HepG2 (cell line): ENCODE data around the gene CITED4. TPM values are rescaled to one million over a fixed set of nuclear protein-coding genes. Genes with fewer than 3 reads are reported as not detected.

Experiments used
- CREB1 ChIP-seq, 2 experiments: fragments of 450-650 bp in 1 of 2; IDR thresholded peaks; 2 replicates each; pipeline ENCODE4 v1.6.1; 2016 to 2017; ENCODE audit warnings: control low read depth in 1 of 2, mild to moderate bottlenecking in 1 of 2, missing compliant biosample characterization in 1 of 2, missing genetic modification characterization in 1 of 2
- GLI4 ChIP-seq: sonication (generic); formaldehyde crosslinking; IDR thresholded peaks from 2 replicates; pipeline ENCODE4 v1.5.1; 2020; ENCODE audit warnings: missing genetic modification reagents, mild to moderate bottlenecking, moderate library complexity, borderline replicate concordance
- HMG20A ChIP-seq: IDR thresholded peaks from 2 replicates; pipeline ENCODE4 v1.6.1; 2016; ENCODE audit warnings: borderline replicate concordance
- KDM5A ChIP-seq: fragments of 200-600 bp; sonication (generic); IDR thresholded peaks from 2 replicates; pipeline ENCODE4 v1.7.0; 2018; ENCODE audit warnings: antibody characterized with exemption, mild to moderate bottlenecking, low read length, borderline replicate concordance
- KLF12 ChIP-seq: sonication (generic); formaldehyde crosslinking; IDR thresholded peaks from 2 replicates; pipeline ENCODE4 v1.4.0; 2020; ENCODE audit warnings: missing genetic modification reagents, borderline replicate concordance
- KLF9 ChIP-seq: IDR thresholded peaks from 2 replicates; pipeline ENCODE4 v1.6.1; 2016; ENCODE audit warnings: low read depth
- MEF2D ChIP-seq: sonication (generic); formaldehyde crosslinking; IDR thresholded peaks from 2 replicates; pipeline ENCODE4 v1.5.1; 2020; ENCODE audit warnings: mild to moderate bottlenecking, missing genetic modification reagents
- MYC ChIP-seq: sonication (generic); formaldehyde crosslinking; IDR thresholded peaks from 2 replicates; pipeline ENCODE4 v1.9.0; 2021; ENCODE audit warnings: missing genetic modification reagents, borderline replicate concordance
- PHF8 ChIP-seq: sonication (generic); formaldehyde crosslinking; IDR thresholded peaks from 2 replicates; pipeline ENCODE4 v1.5.0; 2020; ENCODE audit warnings: missing genetic modification reagents
- RBAK ChIP-seq: sonication (generic); formaldehyde crosslinking; IDR thresholded peaks from 2 replicates; pipeline ENCODE4 v1.5.1; 2020; ENCODE audit warnings: mild to moderate bottlenecking, missing genetic modification reagents
- SP1 ChIP-seq, 2 experiments: fragments of 450-650 bp in 1 of 2; sonication (generic) in 1 of 2; formaldehyde crosslinking in 1 of 2; IDR thresholded peaks; 2 replicates each; pipeline versions ENCODE4 v1.4.0 to v1.6.1; 2016 to 2020; ENCODE audit warnings: missing genetic modification reagents in 1 of 2
- XBP1 ChIP-seq: sonication (generic); formaldehyde crosslinking; IDR thresholded peaks from 2 replicates; pipeline ENCODE4 v1.5.0; 2020; ENCODE audit warnings: missing genetic modification reagents
- YEATS4 ChIP-seq: sonication (generic); formaldehyde crosslinking; IDR thresholded peaks from 2 replicates; pipeline ENCODE4 v1.4.0; 2020; ENCODE audit warnings: missing genetic modification reagents, borderline replicate concordance
- ZBTB21 ChIP-seq: sonication (generic); formaldehyde crosslinking; IDR thresholded peaks from 2 replicates; pipeline ENCODE4 v1.4.0; 2020; ENCODE audit warnings: missing genetic modification reagents
- ZNF12 ChIP-seq: sonication (generic); formaldehyde crosslinking; IDR thresholded peaks from 2 replicates; pipeline ENCODE4 v1.5.0; 2020; ENCODE audit warnings: missing genetic modification reagents
- ZNF343 ChIP-seq: sonication (generic); formaldehyde crosslinking; IDR thresholded peaks from 2 replicates; pipeline ENCODE4 v1.4.0; 2020; ENCODE audit warnings: mild to moderate bottlenecking, missing genetic modification reagents
- ZNF460 ChIP-seq: sonication (generic); formaldehyde crosslinking; IDR thresholded peaks from 2 replicates; pipeline ENCODE4 v1.5.1; 2020; ENCODE audit warnings: missing genetic modification reagents, mild to moderate bottlenecking, borderline replicate concordance
- ZNF543 ChIP-seq: sonication (generic); formaldehyde crosslinking; IDR thresholded peaks from 2 replicates; pipeline ENCODE4 v1.4.0; 2020; ENCODE audit warnings: mild to moderate bottlenecking, missing genetic modification reagents
- ZNF616 ChIP-seq: sonication (generic); formaldehyde crosslinking; IDR thresholded peaks from 2 replicates; pipeline ENCODE4 v1.5.0; 2020; ENCODE audit warnings: low read depth, mild to moderate bottlenecking, missing genetic modification reagents
- ZNF678 ChIP-seq: sonication (generic); formaldehyde crosslinking; IDR thresholded peaks from 2 replicates; pipeline ENCODE4 v1.4.0; 2020; ENCODE audit warnings: mild to moderate bottlenecking, missing genetic modification reagents
- ZNF749 ChIP-seq: sonication (generic); formaldehyde crosslinking; IDR thresholded peaks from 2 replicates; pipeline ENCODE4 v1.8.0; 2022; ENCODE audit warnings: mild to moderate bottlenecking, missing genetic modification reagents, moderate library complexity, borderline replicate concordance
- polyA plus RNA-seq, 8 experiments: library from polyadenylated mRNA; depleted of rRNA in 3 of 8; stranded (reverse) in 7 of 8; unstranded in 1 of 8; fragments of >200 nt; fragmentation: Illumina TruSeq in 4 of 8; extraction: Trizol in 4 of 8; gene quantifications; 2 replicates each; pipeline versions ENCODE4 v1.2.1 to v1.2.3, GENCODE V29; 2011 to 2016; ENCODE audit warnings: low read depth in 4 of 8, missing spikeins in 1 of 8, mixed read lengths in 1 of 8; ENCODE audit not compliant: insufficient read depth in 1 of 8
- total RNA-seq, 5 experiments: library from RNA; depleted of rRNA; stranded (reverse); fragments of >200 nt; fragmentation: Illumina TruSeq; extraction: Trizol; gene quantifications; 2 replicates each; pipeline ENCODE4 v1.2.3, GENCODE V29; 2016; ENCODE audit warnings: low read depth in 1 of 5
- TF ChIP-seq, protein P1 (sequence below): sonication (generic); formaldehyde crosslinking; IDR thresholded peaks from 2 replicates; pipeline ENCODE4 v1.8.0; 2022; ENCODE audit warnings: mild to moderate bottlenecking, missing genetic modification reagents
- TF ChIP-seq, protein P2 (sequence below): sonication (generic); formaldehyde crosslinking; IDR thresholded peaks from 2 replicates; pipeline ENCODE4 v1.4.0; 2020; ENCODE audit warnings: mild to moderate bottlenecking, missing genetic modification reagents
- TF ChIP-seq, protein P3 (sequence below): sonication (generic); formaldehyde crosslinking; IDR thresholded peaks from 2 replicates; pipeline ENCODE4 v1.4.0; 2020; ENCODE audit warnings: missing genetic modification reagents

Gene CITED4
- total and polyA plus RNA-seq, 2 of the 13 experiments (the other 11 are each of a cell fraction or from before 2014, with no cell fraction given) = 1.5 to 9.9 TPM

DNA sequence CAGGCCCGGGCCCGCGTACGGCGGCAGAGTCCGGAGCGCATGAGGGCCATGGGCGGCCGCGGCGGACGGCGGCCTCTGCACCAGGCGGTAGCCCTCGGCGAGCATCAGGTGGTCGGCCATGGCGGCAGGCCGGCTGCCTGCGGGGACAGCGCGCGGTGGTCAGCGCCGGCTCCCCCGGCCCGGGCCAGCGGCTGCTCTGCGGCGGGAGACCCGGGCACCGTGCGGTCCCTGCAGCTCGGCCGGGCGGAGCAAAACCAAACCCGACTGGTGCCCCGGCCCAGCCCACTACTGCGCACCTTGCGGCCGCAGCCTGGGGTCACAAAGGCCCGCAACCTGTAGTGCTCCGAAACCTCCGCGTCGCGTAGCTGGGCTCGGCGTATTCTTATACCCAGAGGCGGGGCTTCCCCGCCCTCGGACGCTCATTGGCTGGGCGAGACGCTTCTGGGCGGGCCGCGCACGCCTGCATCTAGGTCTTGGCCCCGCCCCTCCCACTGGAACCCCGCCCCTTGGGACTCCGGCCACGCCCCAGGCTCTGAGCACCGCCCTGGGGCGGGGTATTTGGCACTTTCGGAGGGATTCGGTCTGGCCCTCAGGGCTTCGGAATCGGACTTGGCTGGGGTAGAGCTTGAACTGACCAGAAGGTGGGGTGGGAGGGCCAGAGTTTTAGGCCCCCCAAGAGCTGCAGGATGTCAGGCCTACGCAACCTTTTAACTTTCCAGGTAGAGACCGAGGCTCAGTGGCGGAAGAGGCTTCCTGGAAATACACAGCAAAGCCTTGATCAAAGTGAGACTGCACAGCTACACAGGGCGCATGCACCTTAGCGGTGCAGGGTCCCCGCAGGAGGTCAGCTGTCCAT, at the start of gene CITED4 (continued):
- TF ChIP-seq, protein P1, sequence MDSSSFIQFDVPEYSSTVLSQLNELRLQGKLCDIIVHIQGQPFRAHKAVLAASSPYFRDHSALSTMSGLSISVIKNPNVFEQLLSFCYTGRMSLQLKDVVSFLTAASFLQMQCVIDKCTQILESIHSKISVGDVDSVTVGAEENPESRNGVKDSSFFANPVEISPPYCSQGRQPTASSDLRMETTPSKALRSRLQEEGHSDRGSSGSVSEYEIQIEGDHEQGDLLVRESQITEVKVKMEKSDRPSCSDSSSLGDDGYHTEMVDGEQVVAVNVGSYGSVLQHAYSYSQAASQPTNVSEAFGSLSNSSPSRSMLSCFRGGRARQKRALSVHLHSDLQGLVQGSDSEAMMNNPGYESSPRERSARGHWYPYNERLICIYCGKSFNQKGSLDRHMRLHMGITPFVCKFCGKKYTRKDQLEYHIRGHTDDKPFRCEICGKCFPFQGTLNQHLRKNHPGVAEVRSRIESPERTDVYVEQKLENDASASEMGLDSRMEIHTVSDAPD = no peak
- TF ChIP-seq SP1 (IDR thresholded peaks at IDR 0.05) (no peak), SP1 (CRISPR knock-in tag; IDR thresholded peaks at IDR 0.05) (peak; percentile 93), XBP1 (CRISPR knock-in tag) (no peak), RBAK (CRISPR knock-in tag) (no peak), YEATS4 (CRISPR knock-in tag) (peak; percentile 71; the same call in 1 of the 2 replicates), ZBTB21 (CRISPR knock-in tag) (no peak), CREB1 (IDR thresholded peaks at IDR 0.05) (peak; percentile 45; the same call in 1 of the 2 replicates), CREB1 (CRISPR knock-in tag; IDR thresholded peaks at IDR 0.05) (peak; percentile 43), PHF8 (CRISPR knock-in tag) (peak; percentile 58), HMG20A (CRISPR knock-in tag) (no peak), ZNF460 (CRISPR knock-in tag) (no peak), KDM5A (no peak), ZNF12 (CRISPR knock-in tag) (no peak), MYC (CRISPR knock-in tag) (peak; percentile 12; the same call in 1 of the 2 replicates), ZNF616 (CRISPR knock-in tag) (no peak), ZNF543 (0 out of 2 replicates have a peak, but pooled peaks have one; percentile 7), GLI4 (CRISPR knock-in tag) (no peak), MEF2D (CRISPR knock-in tag) (no peak), ZNF749 (CRISPR knock-in tag) (peak; percentile 40; the same call in 1 of the 2 replicates), KLF12 (peak; percentile 68), ZNF678 (CRISPR knock-in tag) (no peak), KLF9 (no peak), ZNF343 (CRISPR knock-in tag) (no peak)
- TF ChIP-seq, protein P2, sequence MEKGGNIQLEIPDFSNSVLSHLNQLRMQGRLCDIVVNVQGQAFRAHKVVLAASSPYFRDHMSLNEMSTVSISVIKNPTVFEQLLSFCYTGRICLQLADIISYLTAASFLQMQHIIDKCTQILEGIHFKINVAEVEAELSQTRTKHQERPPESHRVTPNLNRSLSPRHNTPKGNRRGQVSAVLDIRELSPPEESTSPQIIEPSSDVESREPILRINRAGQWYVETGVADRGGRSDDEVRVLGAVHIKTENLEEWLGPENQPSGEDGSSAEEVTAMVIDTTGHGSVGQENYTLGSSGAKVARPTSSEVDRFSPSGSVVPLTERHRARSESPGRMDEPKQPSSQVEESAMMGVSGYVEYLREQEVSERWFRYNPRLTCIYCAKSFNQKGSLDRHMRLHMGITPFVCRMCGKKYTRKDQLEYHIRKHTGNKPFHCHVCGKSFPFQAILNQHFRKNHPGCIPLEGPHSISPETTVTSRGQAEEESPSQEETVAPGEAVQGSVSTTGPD (CRISPR knock-in tag) = no peak
- TF ChIP-seq, protein P3, sequence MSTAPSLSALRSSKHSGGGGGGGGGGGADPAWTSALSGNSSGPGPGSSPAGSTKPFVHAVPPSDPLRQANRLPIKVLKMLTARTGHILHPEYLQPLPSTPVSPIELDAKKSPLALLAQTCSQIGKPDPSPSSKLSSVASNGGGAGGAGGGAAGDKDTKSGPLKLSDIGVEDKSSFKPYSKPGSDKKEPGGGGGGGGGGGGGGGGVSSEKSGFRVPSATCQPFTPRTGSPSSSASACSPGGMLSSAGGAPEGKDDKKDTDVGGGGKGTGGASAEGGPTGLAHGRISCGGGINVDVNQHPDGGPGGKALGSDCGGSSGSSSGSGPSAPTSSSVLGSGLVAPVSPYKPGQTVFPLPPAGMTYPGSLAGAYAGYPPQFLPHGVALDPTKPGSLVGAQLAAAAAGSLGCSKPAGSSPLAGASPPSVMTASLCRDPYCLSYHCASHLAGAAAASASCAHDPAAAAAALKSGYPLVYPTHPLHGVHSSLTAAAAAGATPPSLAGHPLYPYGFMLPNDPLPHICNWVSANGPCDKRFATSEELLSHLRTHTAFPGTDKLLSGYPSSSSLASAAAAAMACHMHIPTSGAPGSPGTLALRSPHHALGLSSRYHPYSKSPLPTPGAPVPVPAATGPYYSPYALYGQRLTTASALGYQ = no peak
